ENCODE results near the gene RGS12.

DNA sequence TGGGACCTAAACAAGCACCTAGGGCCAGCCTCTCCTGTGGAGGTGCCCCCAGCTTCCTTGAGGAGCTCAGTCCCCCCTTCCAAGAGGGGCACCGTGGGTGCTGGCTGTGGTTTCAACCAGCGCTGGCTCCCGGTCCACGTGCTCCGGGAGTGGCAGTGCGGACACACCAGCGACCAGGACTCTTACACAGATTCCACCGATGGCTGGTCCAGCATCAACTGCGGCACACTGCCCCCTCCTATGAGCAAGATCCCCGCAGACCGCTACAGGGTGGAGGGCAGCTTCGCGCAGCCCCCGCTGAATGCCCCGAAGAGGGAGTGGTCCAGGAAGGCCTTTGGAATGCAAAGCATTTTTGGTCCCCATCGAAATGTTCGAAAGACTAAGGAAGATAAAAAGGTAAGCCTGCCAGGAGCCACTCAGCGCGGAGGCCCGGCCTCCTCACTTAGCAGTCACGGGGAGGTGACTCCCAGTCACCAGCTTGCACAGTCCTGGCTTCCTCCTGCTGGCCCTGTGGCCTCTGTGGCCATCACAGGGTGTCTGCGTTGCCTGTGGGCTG lies 24.9 kb downstream of the RGS12 start:
- TF ChIP-seq, protein P1, sequence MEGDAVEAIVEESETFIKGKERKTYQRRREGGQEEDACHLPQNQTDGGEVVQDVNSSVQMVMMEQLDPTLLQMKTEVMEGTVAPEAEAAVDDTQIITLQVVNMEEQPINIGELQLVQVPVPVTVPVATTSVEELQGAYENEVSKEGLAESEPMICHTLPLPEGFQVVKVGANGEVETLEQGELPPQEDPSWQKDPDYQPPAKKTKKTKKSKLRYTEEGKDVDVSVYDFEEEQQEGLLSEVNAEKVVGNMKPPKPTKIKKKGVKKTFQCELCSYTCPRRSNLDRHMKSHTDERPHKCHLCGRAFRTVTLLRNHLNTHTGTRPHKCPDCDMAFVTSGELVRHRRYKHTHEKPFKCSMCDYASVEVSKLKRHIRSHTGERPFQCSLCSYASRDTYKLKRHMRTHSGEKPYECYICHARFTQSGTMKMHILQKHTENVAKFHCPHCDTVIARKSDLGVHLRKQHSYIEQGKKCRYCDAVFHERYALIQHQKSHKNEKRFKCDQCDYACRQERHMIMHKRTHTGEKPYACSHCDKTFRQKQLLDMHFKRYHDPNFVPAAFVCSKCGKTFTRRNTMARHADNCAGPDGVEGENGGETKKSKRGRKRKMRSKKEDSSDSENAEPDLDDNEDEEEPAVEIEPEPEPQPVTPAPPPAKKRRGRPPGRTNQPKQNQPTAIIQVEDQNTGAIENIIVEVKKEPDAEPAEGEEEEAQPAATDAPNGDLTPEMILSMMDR (conservative IDR thresholded peaks at IDR 0.05): no peak
- no peak for TF ChIP-seq EZH2 (IDR thresholded peaks at IDR 0.05; ENCODE audit: low read depth)

All from PC-9 (cell line).